Stimulated activated CD4-positive, alpha-beta T cell treated with anti-CD3 and anti-CD28 coated beads, Interleukin-1b, Interleukin-23, amount 100 ng/mL, for 48 hours (primary cell): ENCODE measurements around the gene VASP.

Experiments used
- DNase-seq: peaks from one replicate; pipeline ENCODE4 v3.0.0-alpha.2; 2020

The VASP gene

DNA sequence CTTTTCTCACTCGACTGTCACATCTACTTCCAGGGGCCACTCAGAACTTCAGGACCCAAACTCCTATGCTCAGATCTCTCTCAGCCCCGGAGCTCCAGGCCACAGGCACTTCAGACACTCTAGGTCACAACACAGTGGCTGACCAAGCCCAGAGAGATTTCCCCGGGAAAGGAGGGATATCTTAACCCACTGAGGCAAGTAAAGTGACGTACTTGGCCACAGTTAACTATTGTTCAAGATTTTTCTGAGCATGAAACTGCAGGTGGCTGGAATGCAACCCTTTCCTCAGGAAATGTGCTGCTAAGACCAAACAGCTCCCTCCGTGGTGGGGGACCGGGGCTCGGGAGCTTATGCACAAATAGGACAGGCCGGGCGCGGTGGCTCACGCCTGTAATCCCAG, 53.4 kb downstream of the VASP start:
- no peak for DNase-seq

GRCh38 chr19:45564131-45564780, 57.0 kb downstream of the VASP start:
- DNase-seq = no peak

DNA sequence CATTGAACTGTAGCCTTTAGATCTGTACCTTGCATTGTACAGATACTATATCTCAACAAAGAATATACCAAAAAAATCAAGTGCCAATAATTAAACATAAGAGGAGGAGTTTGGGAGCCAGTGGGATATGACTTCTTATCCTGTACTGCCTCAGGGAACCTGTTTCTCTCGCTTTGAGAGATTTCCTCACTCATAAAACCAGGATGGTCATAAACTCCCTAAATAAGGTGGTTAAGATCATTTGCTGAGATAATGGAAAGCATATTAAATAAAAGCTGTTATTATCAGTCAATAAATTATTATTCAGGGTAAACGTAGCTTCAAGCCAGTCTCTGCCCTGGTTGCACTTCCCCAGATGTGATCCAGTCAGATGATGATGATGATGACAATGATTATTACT, 60.3 kb downstream of the VASP start:
- DNase-seq = no peak

DNA sequence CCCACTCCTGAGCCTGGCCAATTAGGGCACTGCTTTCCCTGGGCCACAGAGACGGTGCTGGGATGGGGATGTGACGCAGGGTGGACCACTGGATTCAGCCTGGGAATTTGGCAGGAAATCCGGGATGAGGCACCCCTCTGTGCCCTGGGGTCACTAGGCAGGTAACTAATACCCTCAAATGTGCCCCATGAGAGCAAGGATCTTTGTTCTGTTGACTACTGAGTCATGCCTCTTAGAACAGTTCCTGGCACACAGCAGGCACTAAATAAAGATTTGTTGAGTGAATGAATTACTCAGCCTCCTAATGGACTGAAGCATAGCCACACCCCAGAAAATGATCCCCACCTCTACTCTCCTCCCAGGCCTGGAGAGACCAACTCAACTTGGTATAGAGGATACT, 61.5 kb downstream of the VASP start:
- DNase-seq = no peak

DNA sequence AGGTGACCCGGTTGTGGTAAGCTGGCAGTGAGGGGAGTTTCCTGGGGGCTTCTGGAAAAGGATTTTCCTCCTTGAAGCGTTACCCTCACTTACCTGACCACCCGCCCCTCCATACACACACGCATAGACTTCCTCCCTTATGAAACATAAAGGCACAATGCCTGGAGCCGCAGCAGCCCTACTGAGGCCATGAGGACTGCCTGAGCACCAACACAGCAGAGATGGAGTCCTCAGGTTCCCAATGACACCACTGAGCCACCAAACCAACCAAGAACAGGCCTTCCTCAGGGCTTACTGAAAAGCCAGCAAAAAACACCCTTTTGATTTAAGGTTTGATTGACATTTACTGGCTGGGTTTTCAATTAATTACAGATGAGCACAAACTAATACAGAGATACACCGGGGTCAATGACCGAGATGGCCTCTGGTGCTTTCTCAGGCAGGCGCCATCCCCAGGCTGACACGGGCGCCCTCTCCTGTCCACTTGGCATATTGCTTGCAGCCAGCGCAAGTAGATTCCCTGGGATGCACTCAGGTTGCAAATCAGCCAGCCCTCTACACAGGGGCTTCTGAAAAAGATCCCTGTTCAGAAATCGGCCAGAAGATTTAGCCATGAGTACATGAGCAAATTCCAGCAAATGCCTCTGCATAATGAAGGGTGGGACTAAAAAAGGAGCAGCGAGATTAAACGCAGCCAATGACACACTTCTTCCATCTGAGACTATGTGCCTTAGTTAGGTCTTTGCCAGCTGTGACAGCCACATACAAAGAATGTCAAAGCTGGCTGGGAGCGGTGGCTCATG, 62.5 kb downstream of the VASP start:
- DNase-seq = peak; percentile 69

DNA sequence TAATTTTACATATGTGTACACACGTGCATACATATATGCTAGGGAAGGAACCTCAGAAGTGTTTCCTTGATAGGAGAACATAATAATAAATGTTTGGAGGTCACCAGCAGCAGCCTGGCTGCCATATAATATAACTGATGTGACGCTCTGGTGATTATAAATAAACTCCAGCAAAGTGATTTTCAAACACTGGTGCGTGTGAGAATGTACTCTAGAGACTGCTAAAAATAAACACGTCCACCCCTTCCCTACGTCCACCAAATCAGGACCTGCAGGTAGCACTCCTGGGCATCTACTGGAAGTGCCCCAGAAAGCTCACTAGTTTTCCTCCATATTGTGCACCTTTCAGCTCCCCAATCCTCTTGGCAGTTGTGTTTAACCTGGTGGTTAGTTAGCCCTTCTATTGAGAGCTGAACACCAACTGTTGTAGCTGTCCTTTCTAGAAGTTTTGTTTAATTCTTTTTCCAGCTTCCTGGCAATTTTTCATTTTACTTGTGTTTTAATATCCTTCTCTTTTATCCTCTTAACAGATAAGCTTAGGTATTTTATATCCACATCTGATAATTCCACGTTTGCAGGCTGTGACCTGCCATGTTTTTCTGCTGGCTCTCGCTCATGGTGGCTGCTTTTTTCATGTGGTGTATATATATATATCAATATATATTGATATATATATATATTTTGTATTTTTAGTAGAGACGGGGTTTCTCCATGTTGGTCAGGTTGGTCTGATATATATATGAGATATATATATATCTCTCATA, 64.4 kb downstream of the VASP start:
- DNase-seq = no peak

GRCh38 chr19:45574526-45574925, 67.2 kb downstream of the VASP start:
- DNase-seq = no peak

DNA sequence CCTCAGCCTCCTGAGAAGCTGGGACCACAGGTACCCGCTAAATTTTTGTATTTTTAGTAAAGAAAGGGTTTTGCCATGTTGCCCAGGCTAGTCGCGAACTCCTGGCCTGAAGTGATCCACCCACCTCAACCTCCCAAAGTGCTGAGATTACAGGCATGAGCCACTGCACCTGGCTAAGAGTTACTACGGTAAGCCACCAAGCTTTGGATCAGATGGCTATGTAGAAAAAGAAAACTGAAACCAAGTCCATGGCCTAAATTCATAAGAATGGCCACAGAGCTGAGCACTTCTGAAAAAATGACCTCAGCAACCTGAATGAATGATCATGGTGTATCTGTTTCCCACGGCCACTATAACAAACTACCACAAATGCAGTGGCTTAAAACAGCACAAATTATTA, 67.9 kb downstream of the VASP start:
- DNase-seq = no peak
